Astrocyte of the spinal cord (primary cell): ENCODE data around the gene ASS1.

Experiments
- DNase-seq: peaks from one replicate; pipeline ENCODE4 v3.0.0; 2011; ENCODE audit warnings: low read depth, low spot score
- H3K4me3 ChIP-seq: 2 replicates; pipeline ENCODE4 v1.5.1; 2011; ENCODE audit warnings: low read depth, mild to moderate bottlenecking, low read length, moderate library complexity
- CTCF ChIP-seq: IDR thresholded peaks from 2 replicates; pipeline ENCODE4 v1.5.1; 2012; ENCODE audit warnings: low read depth, mild to moderate bottlenecking, low read length, inconsistent platforms
- in situ Hi-C: cut with HindIII; loops from 2 replicates; pipeline ENCODE4 v1.10.0; 2017; ENCODE audit warnings: low sequenced_read_pairs

The ASS1 gene

GRCh38 chr9:130447193-130447816 is 2.5 kb downstream of the ASS1 start:
- in situ Hi-C loops, result no loop called here

GRCh38 chr9:130448035-130448624 is 3.4 kb downstream of the ASS1 start:
- TF ChIP-seq CTCF, result no peak
- peak; percentile 48 for DNase-seq
- in situ Hi-C loops, result no loop called here
- H3K4me3 ChIP-seq, result no peak overlapping the region

More at GRCh38 chr9:130447193-130447816, 2.5 kb downstream of the ASS1 start:
- DNase-seq, result no peak
- no peak for TF ChIP-seq CTCF
- no peak overlapping the region for H3K4me3 ChIP-seq

GRCh38 chr9:130448771-130449603 is 4.2 kb downstream of the ASS1 start:
- TF ChIP-seq CTCF, result no peak
- peak; percentile 35 for DNase-seq
- no peak overlapping the region for H3K4me3 ChIP-seq
- in situ Hi-C loops, result no loop called here

- no peak overlapping the region for H3K4me3 ChIP-seq
- no peak for DNase-seq
- TF ChIP-seq CTCF, result no peak
- in situ Hi-C loops, result no loop called here
These were observed 5.7 kb downstream of the ASS1 start for GRCh38 chr9:130450344-130451003.

- H3K4me3 ChIP-seq, result no peak overlapping the region
- no peak for TF ChIP-seq CTCF
- no peak for DNase-seq
- in situ Hi-C loops, result no loop called here
These were observed 6.2 kb downstream of the ASS1 start for GRCh38 chr9:130451004-130451390.
